Activated naive CD4-positive, alpha-beta T cell treated with Interleukin-2 at 50 U/mL for 16 hours (primary cell): ENCODE results near the gene SPATA24.
"Not testable (repeated sequence)": the region's sequence is repeated elsewhere in the genome, so short reads cannot be mapped to it uniquely, and the experiment has no call there.

Source experiments
- DNase-seq: peaks from one replicate; pipeline ENCODE4 v3.0.0-alpha.2; 2020

The SPATA24 gene

GRCh38 chr5:139394123-139394653 is 9.7 kb downstream of the SPATA24 start:
- DNase-seq = peak; percentile 63

DNA sequence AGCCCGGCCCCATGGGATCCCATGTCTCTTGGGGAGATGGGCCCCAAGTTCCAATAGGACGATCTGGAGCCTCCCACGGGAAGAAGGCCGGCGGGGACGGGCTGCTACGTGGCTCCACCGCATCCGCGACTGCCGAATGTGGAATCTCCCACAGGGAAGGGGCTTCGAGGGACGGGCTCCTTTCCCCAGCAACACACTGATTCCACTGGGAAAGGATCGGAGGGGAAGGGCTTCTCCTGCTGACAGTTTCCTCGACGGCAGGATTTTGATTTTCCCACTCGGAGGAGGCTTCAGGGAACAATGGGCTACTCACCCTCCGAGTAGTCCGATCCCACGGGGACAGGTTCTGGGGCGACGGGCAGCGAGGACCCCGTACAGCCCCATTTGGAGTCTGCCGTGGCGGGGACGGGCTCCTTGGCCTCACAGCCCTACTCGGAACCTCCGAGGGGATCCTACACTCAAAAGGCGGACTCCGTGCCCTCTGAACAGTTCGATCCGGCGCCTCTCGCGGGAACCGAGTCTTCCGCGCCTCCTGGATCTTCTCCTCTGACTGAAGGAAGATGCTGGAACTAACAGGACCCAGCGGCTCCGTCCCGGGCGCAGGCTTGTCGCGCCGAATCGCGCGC is 10.3 kb downstream of the SPATA24 start:
- DNase-seq = no peak

- peak; percentile 83 for DNase-seq
Observed at GRCh38 chr5:139392678-139393496, 11.0 kb downstream of the SPATA24 start.

GRCh38 chr5:139392324-139392677 is 11.6 kb downstream of the SPATA24 start:
- DNase-seq = no peak

DNA sequence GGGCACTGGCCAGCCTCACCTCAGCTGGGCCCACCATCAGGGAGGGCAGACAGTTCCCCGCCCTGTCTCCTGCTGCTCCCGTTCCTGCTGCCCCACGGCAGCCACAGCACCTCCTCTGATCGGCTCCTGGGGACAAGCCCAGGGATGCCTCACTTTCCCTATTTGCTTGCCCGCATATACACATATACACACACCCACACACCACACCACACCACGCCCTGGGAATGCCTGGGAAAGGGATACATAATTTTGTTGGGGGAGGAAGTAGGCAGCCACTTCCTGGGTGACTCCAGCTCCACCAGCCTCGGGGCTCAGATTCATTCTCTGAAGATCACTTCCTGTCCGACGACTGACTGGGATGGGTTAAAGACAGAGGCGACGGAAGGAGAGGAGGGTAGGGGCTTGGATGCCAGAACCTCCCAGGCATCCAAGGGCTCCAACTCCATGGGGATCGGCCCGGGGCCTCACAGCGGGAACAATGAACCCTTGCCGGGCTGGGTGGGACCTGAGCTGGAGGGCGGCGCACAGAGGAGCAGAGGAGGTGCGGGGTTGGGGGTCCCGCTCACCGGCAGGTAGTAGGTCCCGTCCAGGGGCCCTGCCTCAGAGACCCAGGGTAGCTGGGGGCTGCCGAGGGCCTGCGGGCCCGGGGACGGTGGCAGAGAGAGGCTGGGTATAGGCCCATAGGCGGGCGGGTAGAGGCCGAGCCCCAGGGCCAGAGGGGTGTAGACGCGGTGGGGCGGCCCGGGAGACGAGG is 12.1 kb downstream of the SPATA24 start:
- DNase-seq = no peak

GRCh38 chr5:139390639-139391569 is 13.0 kb downstream of the SPATA24 start:
- no peak for DNase-seq

DNA sequence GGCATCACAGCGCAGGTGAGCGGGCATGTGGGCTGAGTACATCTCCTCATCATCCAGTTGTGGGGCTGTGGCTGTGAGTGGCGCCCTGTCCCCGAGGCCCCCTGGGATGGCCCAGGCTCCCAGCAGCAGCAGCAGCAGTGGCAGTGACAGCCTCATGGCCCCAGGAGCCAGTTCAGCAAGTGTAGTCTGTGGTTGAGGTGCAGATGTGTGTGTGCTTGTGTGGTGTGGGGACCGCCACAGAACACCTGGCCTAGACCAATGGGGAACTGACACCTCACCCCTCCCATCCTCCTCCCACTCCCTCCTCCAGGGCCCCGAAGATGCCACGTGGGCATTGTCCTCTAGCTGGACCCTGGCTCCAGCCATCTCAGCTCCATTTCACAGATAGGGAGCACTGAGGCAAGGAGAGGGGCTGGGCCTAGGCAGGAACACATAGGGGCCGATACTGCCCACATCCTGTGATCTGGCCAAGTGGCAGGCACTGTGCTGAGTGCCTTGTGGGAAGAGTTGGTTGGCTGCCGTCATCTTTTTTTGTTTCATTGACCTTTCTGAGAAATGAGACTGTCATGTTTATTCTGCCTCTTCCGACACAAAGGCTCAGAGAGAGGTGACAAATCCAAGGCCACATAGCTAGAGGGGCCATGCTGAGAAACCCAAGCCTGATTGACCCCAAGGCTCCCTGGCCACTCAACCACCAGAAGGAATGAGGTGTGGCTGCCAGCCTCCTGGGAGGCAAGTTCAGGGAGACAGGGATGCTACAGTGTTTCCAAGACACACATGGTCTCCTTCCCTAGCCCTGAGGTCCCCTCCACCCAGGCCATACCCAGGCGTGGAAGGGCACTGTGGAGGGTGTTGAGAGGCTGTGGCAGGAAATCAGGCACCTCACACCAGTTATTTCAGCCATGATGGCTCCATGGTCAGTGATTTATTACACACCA is 13.9 kb downstream of the SPATA24 start, which contains the start of gene MZB1:
Gene MZB1 (minus strand): TSS at position 213 of the 938 bp plus-strand sequence. CDS start 57 bp downstream, at position 156.
- DNase-seq = peak; percentile 66

DNA sequence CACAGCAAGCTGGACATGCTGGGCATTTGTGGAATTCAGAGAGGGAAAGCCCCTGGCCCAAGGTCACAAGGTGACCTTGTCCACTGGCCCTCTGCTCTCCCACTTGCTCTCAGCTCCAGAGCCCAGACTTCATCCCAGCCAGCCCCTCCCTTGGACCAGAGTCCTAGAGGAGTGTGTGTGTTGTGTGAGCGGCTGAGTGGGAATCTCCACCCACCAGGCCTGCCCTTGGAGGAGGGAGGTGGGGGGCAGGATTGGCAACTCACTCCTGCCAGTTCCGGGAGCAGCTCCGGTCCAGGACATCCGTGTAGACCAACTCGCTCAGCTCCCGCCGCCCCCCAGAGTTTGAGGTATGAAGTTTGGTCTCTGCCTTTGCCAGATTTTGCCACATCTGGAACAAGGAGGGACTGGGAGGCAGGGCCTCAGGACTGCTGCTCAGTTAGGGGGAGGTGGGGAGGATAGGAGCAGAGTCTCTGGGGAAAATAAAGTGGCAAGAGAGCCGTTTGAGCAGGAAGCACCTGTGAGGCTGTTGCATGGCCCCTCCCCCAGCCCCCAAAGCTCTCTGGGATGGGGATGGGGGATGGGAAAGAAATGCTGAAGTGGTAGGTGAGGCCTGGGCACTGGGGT is 15.6 kb downstream of the SPATA24 start:
- DNase-seq = no peak

DNA sequence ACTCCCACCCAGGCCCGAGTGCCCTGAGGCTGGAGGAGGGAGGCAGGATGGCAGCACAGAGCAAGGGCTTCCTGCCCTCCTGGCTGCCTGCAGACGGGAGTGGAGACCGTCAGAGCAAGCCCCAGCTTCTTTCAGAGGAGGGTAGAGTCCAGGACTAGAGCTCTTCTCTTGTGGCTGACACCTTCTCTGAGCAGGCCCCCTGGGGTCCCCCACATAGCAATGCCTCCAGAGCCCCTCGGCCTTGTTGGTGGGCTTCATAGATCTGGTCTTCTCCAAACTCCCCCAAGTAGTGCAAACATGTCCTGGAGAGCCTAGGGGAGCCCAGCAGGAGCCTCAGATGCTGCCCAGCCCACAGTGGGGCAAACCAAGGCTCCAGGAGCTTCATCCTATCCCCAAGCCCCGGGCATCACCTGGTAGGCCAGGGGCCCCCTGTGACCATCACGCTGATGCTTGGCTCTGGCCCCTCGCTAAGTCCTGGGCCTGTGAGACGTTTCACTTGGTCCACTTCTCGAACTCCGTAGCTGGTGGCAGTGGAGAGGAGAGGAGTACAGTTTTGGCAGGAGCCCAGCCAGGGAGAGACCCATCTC is 16.2 kb downstream of the SPATA24 start:
- DNase-seq = no peak

- DNase-seq = not testable (repeated sequence)
Observed at GRCh38 chr5:139386956-139387355, 16.9 kb downstream of the SPATA24 start.

GRCh38 chr5:139386050-139386438 is 17.8 kb downstream of the SPATA24 start:
- DNase-seq = no peak

- DNase-seq = no peak
Observed at GRCh38 chr5:139385061-139386049, 18.5 kb downstream of the SPATA24 start.

- DNase-seq = no peak
Observed at GRCh38 chr5:139384591-139385051, 19.3 kb downstream of the SPATA24 start.

DNA sequence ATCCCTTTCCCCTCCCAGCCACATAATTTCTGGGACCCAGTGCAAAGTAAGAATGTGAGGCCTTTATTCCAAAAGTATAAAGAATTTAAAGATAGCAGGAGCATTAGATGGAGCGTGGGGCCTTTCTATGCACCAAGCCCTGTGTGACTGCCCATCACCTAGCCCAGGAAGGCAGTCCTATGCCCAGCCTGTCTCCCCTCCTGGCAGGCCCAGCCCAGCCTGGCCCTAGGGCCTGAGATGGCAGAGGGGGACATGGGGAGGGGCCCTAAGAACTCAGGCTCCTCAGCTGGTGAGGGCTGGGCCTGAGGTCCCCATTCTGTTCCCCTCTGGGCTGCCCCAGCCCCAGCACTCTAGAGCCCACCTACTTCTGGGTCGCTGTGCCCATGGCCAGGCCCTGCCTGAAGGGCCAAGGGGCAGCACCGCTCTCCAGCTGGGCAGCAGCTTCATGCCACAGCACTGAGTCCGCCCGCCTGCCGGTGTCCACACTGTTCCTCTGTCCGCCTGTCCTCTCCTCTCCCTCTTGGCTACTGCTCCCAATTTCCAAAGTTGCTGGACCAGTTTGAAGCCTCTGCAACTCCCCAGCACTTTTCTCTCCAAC is 19.8 kb downstream of the SPATA24 start:
- DNase-seq = no peak

DNA sequence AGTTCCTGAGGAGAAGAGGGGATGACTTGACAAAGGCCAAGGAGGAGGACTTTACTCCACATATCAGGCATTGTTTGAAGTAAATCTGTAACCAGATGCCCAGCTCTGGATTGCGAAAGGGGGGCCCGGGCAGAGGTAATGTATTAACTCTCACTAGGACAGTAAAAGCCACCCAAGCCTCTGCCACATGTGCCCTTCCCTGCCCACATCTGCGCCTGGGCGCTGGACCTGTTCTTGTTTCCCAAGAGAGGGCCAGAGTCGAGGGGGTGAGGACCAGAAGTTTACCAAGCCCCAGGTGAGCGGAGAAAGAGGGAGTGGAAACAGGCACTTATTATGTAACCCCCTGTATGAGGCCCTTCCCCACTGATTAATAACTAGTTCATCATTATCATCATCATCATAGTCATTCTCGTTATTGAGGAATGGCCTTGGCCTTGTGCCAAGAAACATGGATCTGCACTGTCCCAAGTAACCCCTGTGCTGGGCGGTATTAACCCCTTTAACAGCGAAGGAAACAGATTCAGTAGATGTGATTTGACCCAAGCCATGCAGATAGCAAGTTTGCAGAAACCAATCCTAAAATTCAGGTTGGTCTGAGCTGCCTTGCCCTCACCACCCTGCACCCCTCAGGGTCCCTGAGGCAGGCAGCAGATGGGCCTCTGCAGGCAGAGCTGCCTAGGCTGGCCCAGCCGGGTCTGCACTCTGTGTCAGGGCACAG is 20.5 kb downstream of the SPATA24 start, which contains the start of gene SLC23A1:
Gene SLC23A1 (minus strand): TSS at position 23 of the 718 bp plus-strand sequence. CDS start 44 bp downstream, outside the sequence.
- no peak for DNase-seq

DNA sequence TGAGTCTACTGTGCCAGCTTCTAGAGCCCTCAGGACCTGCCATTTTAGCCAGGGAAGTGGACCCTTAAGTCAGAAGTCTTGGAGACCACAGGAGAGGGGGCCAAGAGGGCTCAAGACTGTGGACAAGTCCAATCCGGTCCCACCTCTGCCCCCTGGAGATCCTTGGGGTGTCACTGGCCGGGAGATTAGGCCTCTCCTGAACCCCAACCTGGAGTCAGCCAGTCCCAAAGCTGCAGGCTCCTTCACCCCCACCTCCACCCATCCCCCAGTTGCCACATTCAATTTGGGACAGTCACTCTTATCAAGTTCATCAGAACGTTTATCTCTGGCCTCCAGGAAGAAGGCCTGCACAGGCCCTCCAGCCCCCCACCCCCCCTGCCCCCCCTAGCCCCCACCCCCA is 21.1 kb downstream of the SPATA24 start:
- DNase-seq = no peak
